Neural progenitor cell (in vitro differentiated cells): ENCODE data around the gene KRT76. TPM values are rescaled to one million over a fixed set of nuclear protein-coding genes. Genes with fewer than 3 reads are reported as not detected.

Experiments used
- DNase-seq: peaks from one replicate; pipeline ENCODE4 v3.0.0-alpha.2; 2016; ENCODE audit warnings: low spot score
- H2AFZ ChIP-seq: fragments of 200-600 bp; sonication (generic); replicated peaks from 2 replicates; pipeline ENCODE4 v1.6.1; 2016; ENCODE audit warnings: antibody characterized with exemption
- H3F3A ChIP-seq: fragments of 200-600 bp; sonication (generic); 2 replicates; pipeline ENCODE4 v1.6.1; 2016; ENCODE audit warnings: antibody characterized with exemption, low read depth
- H3K27ac ChIP-seq: fragments of 200-600 bp; sonication (generic); 2 replicates; pipeline ENCODE4 v1.5.1; 2016; ENCODE audit warnings: mild to moderate bottlenecking
- H3K27me3 ChIP-seq: fragments of 200-600 bp; sonication (generic); 2 replicates; pipeline ENCODE4 v1.6.1; 2016; ENCODE audit warnings: mild to moderate bottlenecking, moderate library complexity
- H3K36me3 ChIP-seq: fragments of 200-600 bp; sonication (generic); 2 replicates; pipeline ENCODE4 v1.5.1; 2016
- H3K4me1 ChIP-seq: fragments of 200-600 bp; sonication (generic); 2 replicates; pipeline ENCODE4 v1.6.1; 2016; ENCODE audit warnings: mixed run types
- H3K4me2 ChIP-seq: fragments of 200-600 bp; sonication (generic); 2 replicates; pipeline ENCODE4 v1.6.1; 2016
- H3K4me3 ChIP-seq: fragments of 200-600 bp; sonication (generic); 2 replicates; pipeline ENCODE4 v1.5.1; 2016
- H3K79me2 ChIP-seq: fragments of 200-600 bp; sonication (generic); 2 replicates; pipeline ENCODE4 v1.6.1; 2016; ENCODE audit warnings: low read depth
- H3K9ac ChIP-seq: fragments of 200-600 bp; sonication (generic); 2 replicates; pipeline ENCODE4 v1.6.1; 2016
- H3K9me3 ChIP-seq: fragments of 200-600 bp; sonication (generic); 2 replicates; pipeline ENCODE4 v1.5.1; 2016; ENCODE audit warnings: low read depth
- H4K20me1 ChIP-seq: fragments of 200-600 bp; sonication (generic); 2 replicates; pipeline ENCODE4 v1.6.1; 2016; ENCODE audit warnings: low read depth
- H3K27ac Mint-ChIP-seq: 3 replicates; pipeline ENCODE4 v1.8.0; 2021; ENCODE audit warnings: mixed read lengths
- H3K27me3 Mint-ChIP-seq: 2 replicates; pipeline ENCODE4 v1.8.0; 2022; ENCODE audit warnings: low read depth, mild to moderate bottlenecking, inconsistent platforms, moderate library complexity, mixed read lengths; ENCODE audit not compliant: insufficient read depth
- H3K36me3 Mint-ChIP-seq: 3 replicates; pipeline ENCODE4 v1.8.0; 2021; ENCODE audit warnings: mixed read lengths
- H3K4me1 Mint-ChIP-seq: 3 replicates; pipeline ENCODE4 v1.8.0; 2021; ENCODE audit warnings: mixed read lengths
- H3K4me3 Mint-ChIP-seq: 3 replicates; pipeline ENCODE4 v1.8.0; 2021; ENCODE audit warnings: mild to moderate bottlenecking, moderate library complexity, mixed read lengths
- H3K9me3 Mint-ChIP-seq: 3 replicates; pipeline ENCODE4 v1.8.0; 2020; ENCODE audit warnings: mixed read lengths
- EZH2 ChIP-seq: fragments of 200-600 bp; sonication (generic); IDR thresholded peaks from 2 replicates; pipeline ENCODE4 v1.6.1; 2017; ENCODE audit warnings: antibody characterized with exemption, mild to moderate bottlenecking, moderate library complexity
- EZH2phosphoT487 ChIP-seq: fragments of 200-600 bp; sonication (generic); IDR thresholded peaks from 2 replicates; pipeline ENCODE4 v1.6.1; 2017; ENCODE audit warnings: antibody characterized with exemption
- total RNA-seq: library from RNA; depleted of rRNA; stranded (reverse); fragments of >200 nt; gene quantifications from 2 replicates; pipeline ENCODE4 v1.2.3, GENCODE V29; 2015; ENCODE audit warnings: low replicate concordance
- TF ChIP-seq, protein P1 (sequence below): fragments of 200-600 bp; sonication (generic); IDR thresholded peaks from 2 replicates; pipeline ENCODE4 v1.5.1; 2017; ENCODE audit warnings: antibody characterized with exemption, mild to moderate bottlenecking

Gene KRT76
- total RNA-seq, 1 donor from 2014 or later: not detected

GRCh38 chr12:52810554-52810953 is 33.4 kb upstream of the KRT76 start:
- Mint-ChIP-seq H3K9me3 (no peaks in the 10 kb centered on the region), H3K27me3 (peaks cover 9% of the 10 kb centered on the region), H3K36me3 (no peaks in the 10 kb centered on the region), H3K4me1 (peaks cover 2% of the 10 kb centered on the region), H3K4me3 (no peak overlapping the region), H3K27ac (no peak overlapping the region)
- no peak for TF ChIP-seq EZH2phosphoT487
- TF ChIP-seq, protein P1, sequence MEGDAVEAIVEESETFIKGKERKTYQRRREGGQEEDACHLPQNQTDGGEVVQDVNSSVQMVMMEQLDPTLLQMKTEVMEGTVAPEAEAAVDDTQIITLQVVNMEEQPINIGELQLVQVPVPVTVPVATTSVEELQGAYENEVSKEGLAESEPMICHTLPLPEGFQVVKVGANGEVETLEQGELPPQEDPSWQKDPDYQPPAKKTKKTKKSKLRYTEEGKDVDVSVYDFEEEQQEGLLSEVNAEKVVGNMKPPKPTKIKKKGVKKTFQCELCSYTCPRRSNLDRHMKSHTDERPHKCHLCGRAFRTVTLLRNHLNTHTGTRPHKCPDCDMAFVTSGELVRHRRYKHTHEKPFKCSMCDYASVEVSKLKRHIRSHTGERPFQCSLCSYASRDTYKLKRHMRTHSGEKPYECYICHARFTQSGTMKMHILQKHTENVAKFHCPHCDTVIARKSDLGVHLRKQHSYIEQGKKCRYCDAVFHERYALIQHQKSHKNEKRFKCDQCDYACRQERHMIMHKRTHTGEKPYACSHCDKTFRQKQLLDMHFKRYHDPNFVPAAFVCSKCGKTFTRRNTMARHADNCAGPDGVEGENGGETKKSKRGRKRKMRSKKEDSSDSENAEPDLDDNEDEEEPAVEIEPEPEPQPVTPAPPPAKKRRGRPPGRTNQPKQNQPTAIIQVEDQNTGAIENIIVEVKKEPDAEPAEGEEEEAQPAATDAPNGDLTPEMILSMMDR: no peak
- TF ChIP-seq EZH2: no peak
- H3F3A ChIP-seq: no peaks in the 10 kb centered on the region
- no peaks in the 10 kb centered on the region for H3K36me3 ChIP-seq
- H2AFZ ChIP-seq: no peak overlapping the region
- peaks cover 9% of the 10 kb centered on the region for H3K4me1 ChIP-seq
- no peak for DNase-seq
- no peaks in the 10 kb centered on the region for H3K9me3 ChIP-seq
- H3K4me3 ChIP-seq: no peak overlapping the region
- H3K79me2 ChIP-seq: no peaks in the 10 kb centered on the region
- H3K9ac ChIP-seq: no peak overlapping the region
- no peaks in the 10 kb centered on the region for H4K20me1 ChIP-seq
- no peak overlapping the region for H3K4me2 ChIP-seq
- no peak overlapping the region for H3K27ac ChIP-seq
- no peaks in the 10 kb centered on the region for H3K27me3 ChIP-seq

DNA sequence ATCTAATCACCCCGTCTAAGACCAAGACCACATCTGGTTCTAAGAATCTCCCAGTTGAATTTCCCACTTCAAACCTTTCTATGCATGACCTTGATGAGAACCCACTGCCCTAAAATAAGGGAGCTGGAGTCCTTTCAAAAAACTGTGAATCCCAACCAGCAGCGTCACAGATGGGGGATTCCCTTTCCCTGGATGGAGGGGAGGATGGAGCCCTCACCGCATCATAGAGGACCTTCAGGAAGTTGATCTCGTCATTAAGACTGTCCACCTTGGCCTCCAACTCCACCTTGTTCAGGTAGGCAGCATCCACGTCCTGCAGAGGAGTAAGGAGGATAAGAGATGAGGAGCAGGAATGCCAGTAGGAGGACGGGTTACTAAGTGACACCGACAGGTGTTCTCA is 32.0 kb upstream of the KRT76 start:
- H3K27ac Mint-ChIP-seq: no peak overlapping the region
- no peaks in the 10 kb centered on the region for H3F3A ChIP-seq
- H3K4me3 Mint-ChIP-seq: no peak overlapping the region
- no peaks in the 10 kb centered on the region for H3K36me3 Mint-ChIP-seq
- H3K27ac ChIP-seq: no peak overlapping the region
- DNase-seq: no peak
- peaks cover 15% of the 10 kb centered on the region for H3K4me1 ChIP-seq
- no peak overlapping the region for H3K4me3 ChIP-seq
- H3K9ac ChIP-seq: no peak overlapping the region
- H3K4me2 ChIP-seq: no peak overlapping the region
- TF ChIP-seq EZH2phosphoT487 (no peak), EZH2 (no peak)
- TF ChIP-seq, protein P1: no peak
- peaks cover 5% of the 10 kb centered on the region for H3K27me3 Mint-ChIP-seq
- H3K27me3 ChIP-seq: no peaks in the 10 kb centered on the region
- H3K9me3 ChIP-seq: no peaks in the 10 kb centered on the region
- no peak overlapping the region for H2AFZ ChIP-seq
- no peaks in the 10 kb centered on the region for H3K79me2 ChIP-seq
- H3K36me3 ChIP-seq: no peaks in the 10 kb centered on the region
- peaks cover 4% of the 10 kb centered on the region for H3K4me1 Mint-ChIP-seq
- no peaks in the 10 kb centered on the region for H4K20me1 ChIP-seq
- H3K9me3 Mint-ChIP-seq: no peaks in the 10 kb centered on the region

GRCh38 chr12:52808573-52809160 is 31.5 kb upstream of the KRT76 start:
- peaks cover 5% of the 10 kb centered on the region for H3K27me3 Mint-ChIP-seq

More at GRCh38 chr12:52808573-52809160, 31.5 kb upstream of the KRT76 start:
- H3F3A ChIP-seq: no peaks in the 10 kb centered on the region
- no peaks in the 10 kb centered on the region for H3K27me3 ChIP-seq
- DNase-seq: no peak
- H3K4me1 Mint-ChIP-seq: peaks cover 4% of the 10 kb centered on the region
- no peaks in the 10 kb centered on the region for H3K36me3 ChIP-seq
- H3K27ac ChIP-seq: no peak overlapping the region
- no peak overlapping the region for H2AFZ ChIP-seq
- H3K4me3 Mint-ChIP-seq: no peak overlapping the region
- no peaks in the 10 kb centered on the region for H3K9me3 ChIP-seq
- H3K9ac ChIP-seq: no peak overlapping the region
- H3K4me2 ChIP-seq: no peak overlapping the region
- H3K4me1 ChIP-seq: peaks cover 15% of the 10 kb centered on the region
- H4K20me1 ChIP-seq: no peaks in the 10 kb centered on the region
- TF ChIP-seq, protein P1: no peak
- TF ChIP-seq EZH2phosphoT487 (no peak), EZH2 (no peak)
- H3K9me3 Mint-ChIP-seq: no peaks in the 10 kb centered on the region
- no peak overlapping the region for H3K4me3 ChIP-seq
- H3K36me3 Mint-ChIP-seq: no peaks in the 10 kb centered on the region
- H3K79me2 ChIP-seq: no peaks in the 10 kb centered on the region
- no peak overlapping the region for H3K27ac Mint-ChIP-seq
